NCI-H2196 (cell line): ENCODE data around the gene IL17REL.

ENCODE experiments used
- DNase-seq: peaks from one replicate; lab custom pipeline; 2025; ENCODE audit not compliant: unreplicated experiment; lab: John Stamatoyannopoulos, UW

The IL17REL gene

DNA sequence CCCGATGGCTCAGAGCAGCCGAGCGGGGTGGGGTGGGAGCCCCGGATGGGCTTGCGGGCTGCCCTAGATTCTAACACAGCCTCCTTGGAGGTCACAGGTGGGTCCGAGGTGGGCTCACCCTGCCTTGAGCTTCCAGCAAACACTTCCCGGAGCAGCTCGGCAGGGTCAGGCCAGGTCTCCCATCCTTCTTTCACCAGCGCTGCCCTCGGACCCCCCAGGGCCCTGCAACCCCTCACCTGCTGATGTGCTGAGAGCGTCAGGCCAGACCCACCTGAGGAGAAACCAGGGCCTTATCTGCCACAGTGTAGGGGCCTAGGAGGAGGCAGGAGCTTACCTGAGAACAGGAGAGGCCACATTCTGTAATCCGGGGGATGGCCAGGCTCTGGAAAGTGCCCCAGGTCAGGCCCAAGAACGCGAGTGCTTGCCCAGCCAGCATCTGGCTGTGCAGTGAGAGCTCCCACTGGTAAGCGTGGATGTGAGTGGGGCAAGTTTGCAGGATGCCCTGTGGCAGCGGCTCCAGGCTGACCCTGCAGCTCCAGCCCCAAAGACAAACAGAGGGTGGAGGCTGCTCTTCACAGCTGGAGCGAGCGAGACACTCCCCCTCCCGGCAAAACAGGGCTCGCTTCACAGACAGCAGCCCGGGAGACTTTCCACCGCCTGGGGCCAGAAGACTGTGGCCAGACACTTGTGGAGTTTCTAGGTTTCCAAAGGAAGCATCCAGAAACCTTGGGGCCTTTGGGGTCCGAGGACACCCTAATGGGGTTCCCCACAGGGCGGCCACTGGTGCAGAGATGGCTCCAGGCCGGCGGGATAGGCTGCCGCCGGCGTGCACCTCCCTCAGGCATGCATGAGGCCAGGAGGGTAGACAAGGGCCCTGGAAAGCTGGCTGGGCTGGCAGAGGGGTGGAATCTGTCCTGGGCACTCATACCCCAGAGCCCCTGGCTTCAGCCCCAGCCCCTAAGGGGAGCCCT lies at the start of gene IL17REL:
IL17REL (minus strand) TSS at position 555 of the 971 bp plus-strand sequence; CDS start at position 436, 119 bp downstream.
- DNase-seq = no peak

DNA sequence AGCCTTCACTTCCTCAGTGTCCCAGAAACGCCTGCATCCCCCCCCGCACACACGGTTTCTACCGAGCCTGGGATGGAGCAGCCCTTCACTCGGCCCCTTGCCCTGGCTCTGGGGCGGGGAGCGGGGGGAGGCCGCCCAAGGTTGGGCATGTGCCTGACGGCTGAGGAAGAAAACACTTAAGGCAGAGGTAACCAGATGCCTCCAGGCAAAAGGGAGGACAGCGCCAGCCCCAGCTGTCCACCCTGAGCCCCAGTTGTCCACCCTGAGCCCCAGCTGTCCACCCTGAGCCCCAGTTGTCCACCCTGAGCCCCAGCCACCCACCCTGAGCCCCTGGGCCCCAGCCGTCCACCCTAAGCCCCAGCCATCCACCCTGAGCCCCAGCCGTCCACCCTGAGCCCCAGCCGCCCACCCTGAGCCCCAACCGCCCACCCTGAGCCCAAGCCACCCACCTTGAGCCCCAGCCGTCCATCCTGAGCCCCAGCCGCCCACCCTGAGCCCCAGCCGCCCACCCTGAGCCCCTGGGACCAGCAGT lies 49.3 kb upstream of the IL17REL start:
- no peak for DNase-seq

DNA sequence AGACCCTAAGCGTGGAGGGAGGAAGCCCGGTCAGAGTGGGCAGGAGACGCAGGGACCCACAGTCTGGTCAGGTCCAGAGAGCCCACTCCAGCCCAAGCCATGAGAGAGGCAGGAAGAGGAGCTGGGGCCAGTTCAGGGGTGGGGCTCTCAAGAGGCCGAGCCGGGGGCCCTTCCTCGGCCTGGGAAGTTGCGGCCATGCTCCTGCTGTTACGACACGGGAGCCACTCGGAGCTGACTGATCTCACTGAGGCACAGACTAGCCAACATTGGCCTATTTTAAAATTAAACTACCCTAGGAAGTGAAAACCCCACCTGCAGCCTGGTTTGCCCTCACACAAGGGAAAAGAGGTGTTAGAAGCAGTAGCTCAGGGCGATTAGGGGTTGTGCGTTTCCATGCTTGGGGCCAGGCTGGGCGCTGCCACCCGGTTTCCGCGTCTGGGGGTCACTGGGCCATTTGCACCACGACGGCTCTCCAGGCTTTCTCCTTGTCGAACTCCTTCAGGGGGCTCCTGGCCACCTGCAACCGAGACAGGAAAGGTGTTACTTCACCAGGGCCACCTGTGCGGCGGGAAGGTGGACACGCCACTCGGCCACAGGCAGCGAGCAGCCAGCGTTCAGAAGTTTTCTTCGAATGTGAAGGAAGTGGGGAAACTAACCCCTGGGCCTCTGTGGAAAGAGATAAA lies 48.7 kb upstream of the IL17REL start:
- no peak for DNase-seq

DNA sequence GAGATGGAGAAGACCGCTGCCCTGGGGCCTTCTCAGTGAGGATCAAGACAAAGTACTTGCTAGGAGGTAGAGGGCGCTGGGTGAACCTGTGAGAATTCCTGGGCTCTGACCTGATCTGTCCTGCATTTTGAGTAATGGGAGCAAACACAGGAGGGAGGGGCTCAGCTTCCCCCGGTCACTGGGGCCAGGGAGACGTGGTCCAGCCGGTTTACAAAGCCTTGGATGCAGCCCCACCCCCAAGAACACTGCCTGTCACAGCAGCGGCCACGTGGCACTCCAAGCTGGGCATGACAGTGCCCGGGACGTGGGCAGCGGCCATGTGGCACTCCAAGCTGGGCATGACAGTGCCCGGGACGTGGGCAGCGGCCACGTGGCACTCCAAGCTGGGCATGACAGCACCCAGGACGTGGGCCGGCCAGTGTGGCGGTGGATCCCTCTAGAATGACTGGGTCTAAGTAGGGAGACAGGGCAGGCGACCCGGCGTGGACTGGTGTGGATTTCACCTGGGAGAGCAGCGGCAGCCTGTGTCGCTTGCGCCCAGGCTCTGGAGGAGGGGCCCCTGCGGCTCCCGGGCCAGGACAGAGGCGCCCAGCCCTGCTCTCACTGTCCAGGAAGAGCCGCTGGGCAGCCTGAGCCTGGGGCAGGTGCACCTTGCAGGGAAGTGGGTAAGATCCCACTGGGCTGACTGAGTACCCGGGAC lies 48.0 kb upstream of the IL17REL start:
- no peak for DNase-seq

DNA sequence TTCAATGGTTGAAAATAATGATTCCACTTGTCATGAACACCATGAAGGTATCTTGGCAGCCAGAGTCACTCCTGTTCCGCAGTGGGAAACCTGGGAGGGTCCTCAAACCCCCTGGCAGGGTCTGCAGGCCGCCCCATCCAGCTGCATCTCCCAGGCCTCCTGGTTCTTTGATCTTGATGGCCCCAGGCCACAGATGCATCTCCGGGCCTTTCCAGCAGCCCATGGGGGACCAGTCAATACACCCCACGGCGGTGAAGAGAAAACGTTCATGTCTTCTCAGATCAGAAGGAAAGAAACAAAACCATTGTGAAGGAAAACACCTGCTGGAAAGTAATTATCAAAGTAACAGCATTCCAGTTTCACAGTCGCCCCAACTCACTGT lies 47.3 kb upstream of the IL17REL start:
- no peak for DNase-seq

DNA sequence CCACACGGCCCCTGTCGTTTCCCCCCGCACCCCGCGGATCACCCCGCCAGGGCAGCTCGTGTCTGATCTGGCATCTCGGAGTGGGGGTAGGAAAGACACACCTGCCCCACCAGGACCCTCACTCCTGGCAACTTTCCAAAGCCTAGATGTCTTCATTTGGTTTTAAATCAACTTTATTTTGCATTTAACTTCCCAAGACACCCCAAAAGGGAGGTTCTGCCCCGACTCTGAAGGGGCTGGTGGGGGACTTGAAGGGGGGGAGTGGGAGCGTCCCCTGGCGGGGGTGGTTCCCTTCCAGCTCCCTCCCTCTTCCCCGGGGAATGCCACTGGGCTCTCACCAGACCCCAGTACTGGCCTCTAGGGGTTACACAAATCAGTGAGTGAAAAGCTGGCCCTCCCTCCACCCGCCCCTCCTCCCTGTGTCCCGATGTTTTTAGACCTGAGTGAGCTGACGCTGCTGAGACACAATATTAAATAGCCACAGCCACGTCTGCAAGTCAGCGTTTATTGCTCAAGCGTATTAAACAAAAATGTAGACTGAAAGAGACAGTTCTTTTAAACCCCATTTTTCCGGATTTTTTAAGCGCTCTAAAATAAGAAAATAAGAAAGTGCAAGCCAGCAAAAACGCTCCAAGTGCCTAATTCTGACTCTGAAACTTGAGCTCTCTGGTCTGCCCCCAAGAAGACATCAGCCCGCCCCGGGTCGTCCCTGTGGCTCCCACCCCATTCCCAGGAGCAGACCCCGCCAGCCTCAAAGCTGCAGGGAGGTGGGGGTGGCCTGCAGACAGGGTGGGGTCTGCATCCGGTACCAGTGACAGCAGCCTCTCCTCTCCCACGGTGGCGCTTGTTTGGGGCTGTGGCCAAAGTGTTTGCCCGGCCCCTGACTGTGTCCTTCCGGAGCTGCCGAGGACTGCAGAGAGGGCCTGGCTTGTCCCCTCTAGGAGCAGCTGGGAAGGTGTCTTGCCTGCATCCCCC lies 46.6 kb upstream of the IL17REL start:
- no peak for DNase-seq

DNA sequence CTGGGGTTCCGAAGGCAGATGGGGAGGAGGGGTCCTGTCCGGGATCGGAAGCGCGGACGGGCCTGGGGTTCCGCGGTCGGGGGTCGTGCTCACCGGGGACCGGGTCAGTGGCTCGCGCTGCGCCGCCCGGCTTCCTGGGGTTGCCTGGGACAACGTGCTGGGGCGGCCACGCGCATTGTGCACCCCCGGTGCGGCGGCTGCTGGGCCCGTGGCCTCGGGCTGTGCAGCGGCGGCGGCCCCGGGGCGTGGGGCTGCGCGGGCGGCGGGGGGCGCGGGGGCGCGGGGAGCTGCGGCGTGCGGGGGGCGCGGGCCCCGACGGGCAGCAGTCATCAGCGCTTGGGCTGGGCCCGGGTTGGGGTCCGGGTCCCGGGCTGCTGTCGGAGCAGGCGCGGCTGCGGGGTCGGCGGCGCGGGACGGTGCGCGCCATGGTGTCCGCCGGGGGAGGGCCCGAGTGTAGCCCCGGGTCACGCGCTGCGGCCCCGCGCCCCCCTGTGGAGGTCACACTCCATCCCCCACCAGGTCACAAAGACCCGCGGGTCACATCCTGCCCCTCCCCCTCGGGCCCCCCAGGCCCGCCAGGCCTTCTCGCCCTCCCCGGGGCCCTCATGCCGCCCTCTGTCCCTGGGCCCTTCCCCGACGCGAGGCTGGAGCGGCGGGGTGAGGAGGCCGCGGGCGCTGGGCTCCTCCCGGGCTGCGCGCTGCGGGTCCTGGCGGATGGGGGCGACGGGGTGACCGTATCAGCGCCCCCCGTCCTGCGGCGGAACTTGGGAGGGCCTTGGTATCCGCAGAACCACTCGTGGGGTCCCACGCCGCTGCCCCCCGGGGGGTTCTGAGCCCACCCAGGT lies 45.7 kb upstream of the IL17REL start, which contains the start of gene TTLL8:
TTLL8 (minus strand) TSS at position 238 of the 845 bp plus-strand sequence.
- no peak for DNase-seq

DNA sequence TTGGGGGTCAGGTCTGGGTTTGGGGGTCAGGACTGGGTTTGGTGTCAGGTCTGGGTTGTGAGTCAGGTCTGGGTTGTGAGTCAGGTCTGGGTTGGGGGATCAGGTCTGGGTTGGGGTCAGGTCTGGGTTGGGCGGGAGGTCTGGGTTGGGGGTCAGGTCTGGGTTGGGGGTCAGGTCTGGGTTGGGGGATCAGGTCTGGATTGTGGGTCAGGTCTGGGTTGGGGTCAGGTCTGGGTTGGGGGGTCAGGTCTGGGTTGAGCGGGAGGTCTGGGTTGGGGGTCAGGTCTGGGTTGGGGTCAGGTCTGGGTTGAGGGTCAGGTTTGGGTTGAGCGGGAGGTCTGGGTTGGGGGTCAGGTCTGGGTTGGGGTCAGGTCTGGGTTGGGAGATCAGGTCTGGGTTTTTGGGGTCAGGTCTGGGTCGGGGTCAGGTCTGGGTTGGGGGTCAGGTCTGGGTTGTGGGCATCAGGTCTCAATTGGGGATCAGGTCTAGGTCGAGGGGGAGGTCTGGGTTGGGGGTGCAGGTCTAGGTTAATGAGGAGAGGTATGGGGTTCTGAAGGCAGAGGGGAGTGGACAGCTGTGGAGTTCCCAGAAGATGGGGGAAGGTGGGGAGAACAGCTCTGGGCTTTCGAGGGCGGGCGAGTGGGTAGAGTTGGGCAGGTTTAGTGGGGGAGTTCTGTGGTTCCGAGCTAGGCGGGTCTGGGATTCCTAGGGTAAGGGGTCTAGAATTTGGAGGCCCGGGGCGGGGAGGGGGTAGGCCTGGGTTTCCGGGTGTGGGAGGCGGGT lies 44.9 kb upstream of the IL17REL start:
- DNase-seq = no peak

DNA sequence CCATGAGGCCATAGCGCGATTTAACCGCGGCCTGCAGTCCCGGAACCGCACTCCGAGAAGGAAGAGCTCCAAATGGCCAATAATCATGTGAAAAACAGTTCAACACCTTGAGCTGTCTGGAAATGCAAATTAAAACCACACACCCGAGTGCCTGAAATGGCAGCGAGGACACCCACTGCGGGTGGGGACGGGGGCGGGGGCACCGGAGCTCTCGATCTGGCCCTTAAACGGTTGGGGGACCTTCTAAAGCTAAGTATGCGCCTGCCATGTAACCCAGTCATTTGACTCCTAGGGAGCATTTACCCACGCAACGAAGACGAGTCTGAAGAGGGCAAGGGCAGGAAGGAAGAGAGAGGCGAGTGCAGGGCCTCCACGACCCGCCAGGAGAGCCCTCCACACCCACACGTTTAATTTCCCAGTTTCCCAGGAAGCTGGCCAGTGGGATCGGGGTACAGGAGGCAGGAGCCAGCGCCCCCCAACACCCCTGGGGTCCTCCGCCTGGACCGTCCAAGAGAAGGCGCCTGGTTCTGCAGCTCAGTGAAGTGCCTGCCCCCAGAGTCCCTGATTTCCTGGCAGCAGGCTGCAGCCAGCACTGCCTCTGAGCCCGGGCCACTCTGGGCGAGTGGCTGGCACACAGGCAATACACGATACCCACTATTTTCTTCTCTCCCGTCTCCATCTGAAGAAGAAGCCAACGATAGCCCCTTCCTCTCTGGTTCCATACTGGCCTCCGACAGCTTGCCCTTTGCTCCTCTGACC lies 43.8 kb upstream of the IL17REL start:
- no peak for DNase-seq

DNA sequence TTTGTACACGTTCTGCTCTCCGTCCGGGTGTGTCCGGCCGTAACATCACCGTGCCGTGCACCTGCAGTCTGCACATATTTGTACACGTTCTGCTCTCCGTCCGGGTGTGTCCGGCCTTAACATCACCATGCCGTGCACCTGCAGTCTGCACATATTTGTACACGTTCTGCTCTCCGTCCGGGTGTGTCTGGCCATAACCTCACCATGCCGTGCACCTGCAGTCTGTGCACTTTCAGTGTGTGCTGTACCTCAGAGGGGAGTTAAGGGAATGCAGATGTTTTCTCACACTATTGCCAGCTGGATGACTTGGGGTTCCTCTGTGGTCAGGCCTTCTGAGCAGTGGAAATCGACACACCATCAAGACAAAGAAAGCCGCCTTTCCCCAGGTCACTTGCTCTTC lies 41.3 kb upstream of the IL17REL start:
- no peak for DNase-seq

DNA sequence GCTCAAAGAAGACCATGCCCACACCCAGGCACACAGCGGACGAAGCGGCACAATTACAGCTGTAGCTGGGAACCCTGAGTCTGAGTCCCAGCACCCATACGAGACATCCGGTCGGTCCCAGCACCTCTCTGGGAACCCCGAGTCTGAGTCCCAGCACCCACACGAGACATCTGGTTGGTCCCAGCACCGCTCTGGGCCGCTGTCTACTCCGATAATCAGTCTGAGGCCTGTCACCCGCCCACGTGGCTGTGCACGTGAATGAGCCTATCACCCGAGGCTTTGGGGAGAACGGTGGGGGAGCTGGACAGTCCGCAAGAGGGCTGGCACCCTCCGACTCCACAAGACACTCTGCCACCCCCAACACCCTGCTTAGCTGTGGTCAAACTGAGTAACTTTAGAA lies 39.4 kb upstream of the IL17REL start:
- no peak for DNase-seq

DNA sequence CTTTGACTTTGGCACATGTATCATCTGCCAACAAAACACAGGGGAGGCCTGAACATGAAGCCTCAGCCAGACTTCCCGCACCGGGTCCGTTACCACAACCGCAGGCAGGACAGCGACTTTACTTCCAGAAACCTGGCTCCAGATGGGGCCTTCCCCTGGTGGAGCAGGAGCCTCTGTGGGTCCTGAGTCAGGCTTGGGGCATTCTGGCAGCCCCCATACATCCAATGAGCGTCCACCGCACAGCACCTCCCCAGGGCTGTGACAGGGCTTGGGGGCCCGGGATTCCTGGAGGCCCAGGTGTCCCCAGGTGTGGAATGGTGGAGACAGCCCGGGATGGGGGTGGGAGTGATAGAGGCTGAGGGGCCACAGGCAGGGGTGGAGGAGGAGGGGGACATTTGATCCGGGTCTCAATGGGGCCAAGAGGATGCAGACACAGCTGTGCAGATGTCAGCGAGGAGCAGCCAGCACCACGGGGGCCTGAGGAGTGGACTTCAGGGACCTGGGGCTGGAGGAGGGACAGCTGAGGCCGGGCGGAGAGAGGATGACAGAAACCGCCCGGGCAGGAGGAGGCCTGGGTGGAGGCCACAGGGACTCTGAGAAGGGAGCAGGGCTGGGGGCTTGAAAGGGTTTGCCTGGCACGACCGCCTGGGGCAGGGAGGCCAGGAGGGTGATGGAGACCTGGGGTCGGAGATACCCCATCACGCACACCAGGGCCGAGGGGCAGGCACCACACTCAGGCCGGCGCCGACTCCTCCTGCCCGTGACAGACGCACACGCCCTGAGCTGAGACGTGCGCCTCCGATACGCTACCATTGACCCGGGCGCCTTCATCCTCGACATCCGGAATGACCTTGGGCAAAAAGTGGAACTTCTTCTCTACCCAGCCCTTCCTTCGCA lies 37.0 kb upstream of the IL17REL start:
- DNase-seq = no peak

DNA sequence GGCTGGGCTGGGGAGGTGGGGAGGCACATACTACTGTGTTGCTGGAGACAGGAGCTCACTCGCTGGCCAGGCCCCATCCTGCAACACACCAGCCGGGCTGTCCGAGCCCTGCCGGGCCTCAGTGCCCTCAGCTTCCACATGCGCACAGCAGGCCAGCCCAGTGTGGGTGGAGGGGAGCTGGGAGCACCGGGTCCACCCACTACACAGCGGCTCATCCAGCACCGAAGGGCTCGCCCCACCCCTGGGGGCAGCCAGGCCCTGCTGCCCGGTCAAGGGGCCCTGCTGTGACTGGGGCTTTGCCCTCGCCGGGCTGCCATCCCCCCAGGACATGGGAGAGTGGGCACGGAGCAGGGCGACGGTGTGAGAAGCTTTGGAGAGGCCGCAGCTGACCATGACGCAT lies 36.3 kb upstream of the IL17REL start:
- no peak for DNase-seq

DNA sequence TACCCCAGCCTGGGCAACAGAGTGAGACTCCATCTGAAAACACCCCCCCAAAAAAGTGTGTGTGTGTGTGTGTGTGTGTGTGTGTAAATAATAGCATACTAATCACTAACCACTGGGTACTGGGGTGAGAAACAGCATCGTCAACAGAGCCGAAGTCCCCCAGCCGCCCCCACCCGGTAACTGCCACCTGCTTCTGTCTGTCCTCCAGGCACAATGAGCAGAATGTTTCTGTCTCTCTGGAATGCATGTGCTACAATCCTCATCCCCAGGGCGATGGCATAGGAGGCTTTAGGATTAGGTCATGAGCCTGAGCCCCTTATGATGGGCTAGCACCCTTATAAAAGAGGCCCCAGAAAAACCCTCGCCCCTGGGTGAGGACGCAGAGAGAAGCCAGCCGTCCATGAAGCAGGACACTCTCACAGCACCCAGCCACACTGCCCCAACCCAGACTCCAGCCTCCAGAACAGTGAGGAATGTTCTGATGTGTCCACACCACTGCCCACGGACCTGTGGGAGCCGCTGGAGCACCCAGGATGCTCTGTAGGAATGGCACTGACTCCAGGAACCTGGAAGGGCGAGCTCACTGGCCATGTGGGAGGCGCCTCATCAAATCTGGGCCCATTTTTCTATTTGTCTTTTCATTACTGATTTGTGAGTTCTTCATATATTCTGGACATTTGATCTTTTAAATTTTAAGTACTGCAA lies 35.6 kb upstream of the IL17REL start:
- no peak for DNase-seq

DNA sequence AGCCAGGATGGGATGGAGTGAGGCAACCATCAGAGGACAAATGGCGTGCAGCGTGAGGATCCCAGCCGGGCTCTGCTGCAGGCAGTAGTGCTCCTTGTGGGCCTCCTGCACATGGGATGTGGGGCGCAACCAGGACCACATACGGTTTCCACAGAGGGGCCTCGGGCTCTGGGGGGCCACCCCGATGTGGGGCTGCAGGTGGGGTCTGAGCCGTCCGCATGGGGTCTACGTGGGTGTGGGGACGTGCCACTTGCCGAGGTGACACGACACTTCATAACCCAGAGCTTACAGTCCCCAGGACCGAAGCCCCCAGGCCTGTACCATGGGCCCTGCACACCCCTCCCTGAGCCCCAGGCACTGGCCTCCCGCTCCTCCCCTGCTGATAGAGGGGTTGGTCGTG lies 34.8 kb upstream of the IL17REL start:
- no peak for DNase-seq
